ENCODE results near the gene MME.

DNA sequence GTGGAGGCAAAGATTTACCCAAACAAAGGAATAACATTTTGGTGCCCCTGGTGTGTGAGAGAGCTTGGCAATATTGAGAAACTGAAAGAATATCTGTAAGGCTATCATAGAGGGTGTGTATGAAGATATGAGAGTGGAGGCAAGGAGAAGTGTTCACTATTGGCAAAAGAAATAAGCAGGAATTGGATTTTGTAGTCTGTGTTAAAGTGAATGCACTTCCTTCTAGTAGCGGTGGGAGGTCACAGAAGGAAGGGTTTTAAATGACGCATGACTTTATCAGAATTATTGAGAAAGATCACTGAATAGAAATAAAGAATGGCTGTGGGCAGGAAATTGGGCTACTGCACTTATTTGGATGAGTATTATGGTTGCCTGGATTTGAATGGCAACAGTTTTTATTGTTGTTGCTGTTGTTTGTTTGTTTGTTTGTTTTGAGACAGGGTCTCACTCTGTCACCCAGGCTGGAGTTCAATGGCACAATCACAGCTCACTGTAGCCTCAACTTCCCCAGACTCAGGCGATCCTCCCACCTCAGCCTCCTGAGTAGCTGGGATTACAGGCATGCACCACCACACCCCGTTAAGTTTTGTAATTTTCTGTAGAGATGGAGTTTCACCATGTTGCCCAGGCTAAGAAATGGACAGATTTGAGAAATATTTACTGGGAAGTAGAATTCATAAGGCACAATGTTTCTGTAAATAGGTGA is 16.3 kb downstream of the MME start:
- TF ChIP-seq, protein P1, sequence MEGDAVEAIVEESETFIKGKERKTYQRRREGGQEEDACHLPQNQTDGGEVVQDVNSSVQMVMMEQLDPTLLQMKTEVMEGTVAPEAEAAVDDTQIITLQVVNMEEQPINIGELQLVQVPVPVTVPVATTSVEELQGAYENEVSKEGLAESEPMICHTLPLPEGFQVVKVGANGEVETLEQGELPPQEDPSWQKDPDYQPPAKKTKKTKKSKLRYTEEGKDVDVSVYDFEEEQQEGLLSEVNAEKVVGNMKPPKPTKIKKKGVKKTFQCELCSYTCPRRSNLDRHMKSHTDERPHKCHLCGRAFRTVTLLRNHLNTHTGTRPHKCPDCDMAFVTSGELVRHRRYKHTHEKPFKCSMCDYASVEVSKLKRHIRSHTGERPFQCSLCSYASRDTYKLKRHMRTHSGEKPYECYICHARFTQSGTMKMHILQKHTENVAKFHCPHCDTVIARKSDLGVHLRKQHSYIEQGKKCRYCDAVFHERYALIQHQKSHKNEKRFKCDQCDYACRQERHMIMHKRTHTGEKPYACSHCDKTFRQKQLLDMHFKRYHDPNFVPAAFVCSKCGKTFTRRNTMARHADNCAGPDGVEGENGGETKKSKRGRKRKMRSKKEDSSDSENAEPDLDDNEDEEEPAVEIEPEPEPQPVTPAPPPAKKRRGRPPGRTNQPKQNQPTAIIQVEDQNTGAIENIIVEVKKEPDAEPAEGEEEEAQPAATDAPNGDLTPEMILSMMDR (IDR thresholded peaks at IDR 0.05; ENCODE audit: insufficient read depth, low read depth, low read length), result no peak
- no peak for TF ChIP-seq EZH2 (IDR thresholded peaks at IDR 0.05; ENCODE audit: insufficient read depth, low read length)

All from astrocyte (in vitro differentiated cells and primary cell).